Nephron (organoid): Measurements from ENCODE around the gene GPRC5A.
"Not testable (repeated sequence)": the region's sequence is repeated elsewhere in the genome, so short reads cannot be mapped to it uniquely, and the experiment has no call there.

ENCODE experiments used
- H3K27ac Mint-ChIP-seq, 3 experiments: 2 replicates each; pipeline ENCODE4 v1.8.0; 2020; ENCODE audit warnings: mixed read lengths in 3 of 3, mild to moderate bottlenecking in 2 of 3, moderate library complexity in 1 of 3
- H3K27me3 Mint-ChIP-seq: 2 replicates; pipeline ENCODE4 v1.8.0; 2021; ENCODE audit warnings: low read depth, mild to moderate bottlenecking, moderate library complexity, mixed read lengths
- H3K36me3 Mint-ChIP-seq: 2 replicates; pipeline ENCODE4 v1.8.0; 2020; ENCODE audit warnings: low read depth, mixed read lengths
- H3K4me1 Mint-ChIP-seq: 2 replicates; pipeline ENCODE4 v1.8.0; 2020; ENCODE audit warnings: mixed read lengths
- H3K4me3 Mint-ChIP-seq, 3 experiments: 2 replicates each; pipeline ENCODE4 v1.8.0; 2020; ENCODE audit warnings: mild to moderate bottlenecking in 3 of 3, mixed read lengths in 3 of 3, moderate library complexity in 2 of 3
- H3K9me3 Mint-ChIP-seq: 2 replicates; pipeline ENCODE4 v1.8.0; 2020; ENCODE audit warnings: mixed read lengths
- CTCF ChIP-seq, 3 experiments: fragments of 200-600 bp; sonication (generic); IDR thresholded peaks; one replicate each; pipeline ENCODE4 v1.5.0; 2021; ENCODE audit warnings: antibody characterized with exemption in 3 of 3; ENCODE audit not compliant: unreplicated experiment in 3 of 3

Gene GPRC5A, protein sequence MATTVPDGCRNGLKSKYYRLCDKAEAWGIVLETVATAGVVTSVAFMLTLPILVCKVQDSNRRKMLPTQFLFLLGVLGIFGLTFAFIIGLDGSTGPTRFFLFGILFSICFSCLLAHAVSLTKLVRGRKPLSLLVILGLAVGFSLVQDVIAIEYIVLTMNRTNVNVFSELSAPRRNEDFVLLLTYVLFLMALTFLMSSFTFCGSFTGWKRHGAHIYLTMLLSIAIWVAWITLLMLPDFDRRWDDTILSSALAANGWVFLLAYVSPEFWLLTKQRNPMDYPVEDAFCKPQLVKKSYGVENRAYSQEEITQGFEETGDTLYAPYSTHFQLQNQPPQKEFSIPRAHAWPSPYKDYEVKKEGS

GRCh38 chr12:12891080-12891880 is at the start of gene GPRC5A:
TSS of gene GPRC5A (plus strand) at chr12:12891562. CDS start at chr12:12908250, 16,688 bp downstream.
- H3K27ac Mint-ChIP-seq: peak within 1 kb of the TSS; percentile 23 to 93 (median 91)
- no peaks in the 10 kb centered on the region for H3K9me3 Mint-ChIP-seq
- peaks cover 45% of the 10 kb centered on the region for H3K27me3 Mint-ChIP-seq
- H3K36me3 Mint-ChIP-seq: no peaks in the 10 kb centered on the region
- TF ChIP-seq CTCF (IDR thresholded peaks at IDR 0.05; ENCODE audit: unreplicated experiment in 3 of 3): no peak
- peaks cover 30% of the 10 kb centered on the region for H3K4me1 Mint-ChIP-seq
- H3K4me3 Mint-ChIP-seq: peak within 1 kb of the TSS; percentile 86 to 94 (median 89)

DNA sequence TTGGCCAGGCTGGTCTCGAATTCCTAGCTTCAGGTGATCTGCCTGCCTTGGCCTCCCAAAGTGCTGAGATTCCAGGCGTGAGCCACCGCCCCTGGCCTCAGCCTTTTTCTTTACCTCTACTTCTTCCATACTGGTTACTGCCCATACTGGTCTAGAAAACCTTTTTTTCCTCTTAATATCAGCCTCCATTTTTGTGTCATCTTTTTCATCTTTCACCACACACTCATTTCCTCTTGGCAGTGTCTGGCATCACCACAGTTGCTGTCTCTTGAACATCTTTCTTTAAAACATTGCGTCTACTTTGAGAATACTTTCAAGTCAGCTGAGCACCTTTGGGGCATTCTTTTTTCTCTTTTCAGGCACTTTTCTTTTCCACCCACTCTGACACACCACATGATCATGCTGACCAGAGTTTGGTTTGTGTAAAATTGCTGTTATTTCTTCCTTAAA is 45.5 kb upstream of the GPRC5A start:
- H3K4me1 Mint-ChIP-seq: no peaks in the 10 kb centered on the region
- no peaks in the 10 kb centered on the region for H3K36me3 Mint-ChIP-seq
- TF ChIP-seq CTCF (IDR thresholded peaks at IDR 0.05; ENCODE audit: unreplicated experiment in 3 of 3): no peak
- no peaks in the 10 kb centered on the region for H3K9me3 Mint-ChIP-seq
- peaks cover 3% of the 10 kb centered on the region for H3K27me3 Mint-ChIP-seq
- no peak overlapping the region for H3K4me3 Mint-ChIP-seq
- H3K27ac Mint-ChIP-seq: no peak overlapping the region

DNA sequence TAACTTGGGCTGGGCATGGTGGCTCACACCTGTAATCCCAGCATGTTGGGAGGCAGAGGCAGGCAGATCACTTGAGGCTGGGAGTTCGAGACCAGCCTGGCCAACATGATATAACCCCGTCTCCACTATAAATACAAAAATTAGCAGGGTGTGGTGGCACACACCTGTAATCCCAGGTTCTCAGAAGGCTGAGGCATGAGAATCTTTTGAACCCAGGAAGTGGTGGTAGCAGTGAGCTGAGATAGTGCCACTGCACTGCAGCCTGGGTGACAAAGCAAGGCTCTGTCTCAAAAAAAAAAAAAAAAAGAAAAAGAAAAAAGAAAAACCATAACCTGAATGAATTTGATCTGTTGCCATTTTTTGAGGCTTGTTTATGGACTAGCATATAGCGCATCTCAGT is 44.6 kb upstream of the GPRC5A start:
- H3K27ac Mint-ChIP-seq, H3K4me1 Mint-ChIP-seq, H3K27me3 Mint-ChIP-seq, H3K36me3 Mint-ChIP-seq, H3K4me3 Mint-ChIP-seq, H3K9me3 Mint-ChIP-seq: not testable (repeated sequence)

- H3K4me1 Mint-ChIP-seq: no peaks in the 10 kb centered on the region
- no peaks in the 10 kb centered on the region for H3K9me3 Mint-ChIP-seq
- peaks cover 5% of the 10 kb centered on the region for H3K36me3 Mint-ChIP-seq
- H3K4me3 Mint-ChIP-seq: no peak overlapping the region
- no peak for TF ChIP-seq CTCF (IDR thresholded peaks at IDR 0.05; ENCODE audit: unreplicated experiment in 3 of 3)
- H3K27ac Mint-ChIP-seq: no peak overlapping the region
- peaks cover 2% of the 10 kb centered on the region for H3K27me3 Mint-ChIP-seq
Observed at GRCh38 chr12:12853435-12853834, 37.9 kb upstream of the GPRC5A start.

DNA sequence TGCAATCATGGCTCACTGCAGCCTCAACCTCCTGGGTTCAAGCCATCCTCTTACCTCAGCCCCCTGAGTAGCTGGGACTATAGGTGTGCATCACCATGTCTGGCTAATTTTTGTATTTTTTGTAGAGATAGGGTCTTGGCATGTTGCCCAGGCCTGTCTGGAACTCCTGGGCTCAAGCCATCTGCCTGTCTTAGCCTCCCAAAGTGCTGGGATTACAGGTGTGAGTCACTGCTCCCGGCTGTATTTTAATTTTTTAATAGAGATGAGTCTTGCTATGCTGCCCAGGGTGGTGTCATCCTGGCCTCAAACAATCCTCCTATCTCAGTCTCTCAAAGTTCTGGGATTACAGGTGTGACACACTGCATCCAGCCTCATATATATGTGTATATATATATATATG is 31.7 kb upstream of the GPRC5A start:
- Mint-ChIP-seq H3K27me3 (no peaks in the 10 kb centered on the region), H3K27ac (no peak overlapping the region), H3K36me3 (peaks cover 9% of the 10 kb centered on the region), H3K4me3 (no peak overlapping the region), H3K4me1 (no peaks in the 10 kb centered on the region), H3K9me3 (no peaks in the 10 kb centered on the region)
- no peak for TF ChIP-seq CTCF (IDR thresholded peaks at IDR 0.05; ENCODE audit: unreplicated experiment in 3 of 3)

DNA sequence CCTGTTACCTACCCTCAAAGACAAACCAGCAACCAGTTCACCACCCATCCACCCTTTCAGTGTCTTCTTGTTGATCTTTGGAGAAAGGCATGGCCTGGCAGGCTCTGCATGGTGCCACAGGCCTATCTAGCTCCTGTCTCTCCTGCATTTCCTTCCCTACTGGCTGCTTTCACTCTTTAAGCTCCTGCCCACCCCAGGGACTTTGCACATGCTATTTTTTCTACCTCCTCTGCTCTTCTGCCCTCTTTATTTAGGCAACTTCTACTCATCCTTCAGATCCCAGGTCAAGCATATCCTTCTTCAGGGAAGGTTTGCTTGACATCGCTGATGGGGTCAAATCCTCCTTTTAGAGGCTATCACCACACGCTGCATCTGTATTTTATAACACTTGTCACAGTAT is 27.1 kb upstream of the GPRC5A start:
- no peak overlapping the region for H3K27ac Mint-ChIP-seq
- no peaks in the 10 kb centered on the region for H3K27me3 Mint-ChIP-seq
- peaks cover 9% of the 10 kb centered on the region for H3K36me3 Mint-ChIP-seq
- H3K9me3 Mint-ChIP-seq: no peaks in the 10 kb centered on the region
- no peaks in the 10 kb centered on the region for H3K4me1 Mint-ChIP-seq
- no peak overlapping the region for H3K4me3 Mint-ChIP-seq
- TF ChIP-seq CTCF (IDR thresholded peaks at IDR 0.05; ENCODE audit: unreplicated experiment in 3 of 3): no peak
